Jurkat, Clone E6-1 (cell line): Measurements from ENCODE around the gene LRRC63.

Experiments
- DNase-seq: peaks from one replicate; pipeline ENCODE4 v3.0.0-alpha.2; 2011; ENCODE audit warnings: low read depth, low spot score
- H3K4me3 ChIP-seq: 2 replicates; pipeline ENCODE4 v1.5.1; 2011; ENCODE audit warnings: mild to moderate bottlenecking, low read length, control low read depth, moderate library complexity

LRRC63 gene

DNA sequence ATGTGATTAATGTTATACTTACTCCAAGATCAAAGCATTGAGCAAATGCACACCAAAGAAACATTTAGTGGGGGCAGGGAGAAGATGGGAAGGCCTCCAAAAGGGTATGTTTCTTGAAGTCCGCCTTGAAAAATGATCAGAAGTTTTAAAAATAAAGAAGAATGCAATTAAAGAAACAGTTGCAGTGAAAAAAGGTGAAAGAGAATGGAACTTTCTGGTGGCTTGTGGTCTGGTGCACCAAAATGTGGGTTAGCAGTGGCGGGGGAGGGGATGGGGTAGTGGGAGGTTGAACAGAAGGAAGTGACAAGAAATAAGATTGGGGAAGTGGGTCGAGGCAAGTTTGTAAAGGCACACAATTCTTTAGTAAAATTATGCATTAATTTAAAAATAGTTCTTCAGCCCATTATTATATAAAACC is 32.2 kb upstream of the LRRC63 start:
- peak; percentile 89 for DNase-seq
- H3K4me3 ChIP-seq = peak overlapping the region; percentile 82

DNA sequence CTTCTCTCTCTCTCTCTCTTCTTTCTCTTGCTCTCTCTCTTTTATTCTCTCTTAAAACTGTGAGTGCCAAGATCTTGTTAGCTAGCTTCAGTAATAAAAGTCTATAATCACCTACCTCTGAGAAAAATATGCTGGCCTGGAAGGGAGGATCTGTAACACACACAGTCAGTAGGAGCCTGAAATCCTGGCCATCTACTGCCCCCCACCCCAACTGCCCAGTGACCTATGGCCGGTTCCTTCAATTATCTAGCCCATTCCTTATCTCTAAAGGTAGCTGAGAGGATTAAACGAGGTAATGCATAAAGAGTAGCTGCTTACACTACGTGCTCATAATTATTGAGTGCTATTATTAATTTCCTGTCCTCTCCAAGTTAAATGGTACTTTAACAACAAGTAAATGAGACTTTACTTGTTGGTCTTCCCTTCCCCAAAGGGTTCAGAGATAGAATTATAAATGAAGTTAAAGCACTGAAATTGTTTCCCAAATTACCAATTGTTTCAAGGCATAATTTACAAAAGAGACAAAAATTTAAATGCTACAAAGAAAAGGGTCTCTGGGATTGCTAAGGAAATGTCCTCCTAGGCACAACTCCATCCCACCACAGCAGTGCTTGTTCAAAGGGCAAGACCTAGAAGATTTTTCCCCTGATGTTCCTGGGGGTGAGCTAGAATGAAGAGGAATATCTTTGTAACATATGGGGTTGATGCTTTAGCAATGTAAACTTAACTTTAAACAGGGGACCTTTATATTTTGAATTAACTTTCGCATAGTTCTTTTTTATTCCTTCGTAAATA is 31.6 kb upstream of the LRRC63 start:
- H3K4me3 ChIP-seq = peak overlapping the region; percentile 82
- no peak for DNase-seq

DNA sequence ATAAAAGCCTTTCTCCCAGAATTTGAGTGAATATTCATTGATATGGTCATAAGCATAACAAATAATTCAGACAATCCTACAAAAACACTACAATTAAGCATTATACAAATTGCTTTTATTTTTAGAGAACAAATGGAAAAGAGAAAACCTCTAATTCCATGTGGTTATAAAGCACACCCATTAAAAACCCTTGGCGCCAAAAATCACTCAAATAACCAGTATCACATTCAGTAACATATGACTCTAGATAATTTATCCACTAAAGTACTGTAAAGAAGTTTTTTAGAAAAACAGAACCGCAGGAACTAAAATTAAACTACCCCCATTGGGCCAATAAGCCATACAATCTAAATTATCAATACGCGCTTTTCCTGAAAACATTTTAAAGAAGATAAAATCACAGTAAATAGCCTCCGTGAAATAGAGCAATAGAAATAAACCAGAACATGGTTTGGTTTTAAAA is 30.3 kb upstream of the LRRC63 start:
- no peak for DNase-seq
- H3K4me3 ChIP-seq = peak overlapping the region; percentile 82

DNA sequence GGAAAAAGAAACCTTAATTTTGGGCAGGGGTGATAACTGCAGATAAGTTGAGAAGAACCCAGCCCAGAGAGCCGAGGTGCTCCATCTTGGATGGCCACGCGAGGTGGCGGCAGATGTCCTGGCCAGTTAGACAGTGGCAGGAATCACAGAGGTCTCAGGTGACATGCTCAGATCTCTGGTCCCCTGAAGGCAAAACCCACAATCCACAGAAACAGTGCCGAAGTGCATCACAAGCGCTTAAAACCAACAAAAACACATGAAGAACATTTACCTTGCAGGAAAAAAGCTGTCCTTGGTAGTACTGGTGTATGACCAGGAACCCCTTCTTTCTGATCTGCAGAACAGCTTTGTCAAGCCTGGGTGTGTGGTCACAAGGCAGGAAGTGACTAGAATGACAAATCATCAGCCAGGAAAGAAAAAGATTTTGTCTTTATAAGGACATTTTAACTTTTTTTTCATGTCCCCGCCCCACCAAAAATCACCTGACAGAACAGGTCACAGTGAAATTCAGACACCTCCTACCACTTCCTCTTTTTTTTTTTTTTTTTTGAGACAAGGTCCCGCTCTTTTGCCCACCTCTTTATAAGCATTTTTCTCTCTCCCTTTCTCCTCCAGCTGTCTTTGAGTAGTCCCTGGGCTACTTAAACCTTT is 29.8 kb upstream of the LRRC63 start, which contains the start of gene LCP1:
Gene LCP1, minus strand, starts transcription at position 338 of the 651 bp plus-strand sequence. CDS start 22,515 bp downstream, outside the sequence.
- DNase-seq = peak; percentile 98
- H3K4me3 ChIP-seq = peak within 1 kb of the TSS; percentile 82

DNA sequence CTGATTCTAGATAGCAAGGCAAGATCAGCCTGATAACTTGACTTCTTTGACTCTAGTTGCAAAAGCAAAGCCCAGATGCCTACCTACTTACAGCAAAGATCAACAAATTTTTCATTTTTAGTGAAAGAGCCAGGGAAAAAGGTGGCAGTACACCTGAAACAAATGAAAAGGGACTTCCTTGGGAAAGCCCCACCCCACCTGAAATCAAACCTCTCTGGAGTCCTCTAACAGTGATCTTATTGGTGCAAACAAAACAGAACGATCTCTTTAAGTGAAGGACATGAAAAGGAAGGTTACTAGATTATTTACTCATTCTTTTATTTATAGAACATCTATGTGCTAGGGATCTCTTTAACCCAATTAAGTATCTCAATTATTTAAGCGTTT is 29.2 kb upstream of the LRRC63 start:
- peak overlapping the region; percentile 82 for H3K4me3 ChIP-seq
- no peak for DNase-seq

DNA sequence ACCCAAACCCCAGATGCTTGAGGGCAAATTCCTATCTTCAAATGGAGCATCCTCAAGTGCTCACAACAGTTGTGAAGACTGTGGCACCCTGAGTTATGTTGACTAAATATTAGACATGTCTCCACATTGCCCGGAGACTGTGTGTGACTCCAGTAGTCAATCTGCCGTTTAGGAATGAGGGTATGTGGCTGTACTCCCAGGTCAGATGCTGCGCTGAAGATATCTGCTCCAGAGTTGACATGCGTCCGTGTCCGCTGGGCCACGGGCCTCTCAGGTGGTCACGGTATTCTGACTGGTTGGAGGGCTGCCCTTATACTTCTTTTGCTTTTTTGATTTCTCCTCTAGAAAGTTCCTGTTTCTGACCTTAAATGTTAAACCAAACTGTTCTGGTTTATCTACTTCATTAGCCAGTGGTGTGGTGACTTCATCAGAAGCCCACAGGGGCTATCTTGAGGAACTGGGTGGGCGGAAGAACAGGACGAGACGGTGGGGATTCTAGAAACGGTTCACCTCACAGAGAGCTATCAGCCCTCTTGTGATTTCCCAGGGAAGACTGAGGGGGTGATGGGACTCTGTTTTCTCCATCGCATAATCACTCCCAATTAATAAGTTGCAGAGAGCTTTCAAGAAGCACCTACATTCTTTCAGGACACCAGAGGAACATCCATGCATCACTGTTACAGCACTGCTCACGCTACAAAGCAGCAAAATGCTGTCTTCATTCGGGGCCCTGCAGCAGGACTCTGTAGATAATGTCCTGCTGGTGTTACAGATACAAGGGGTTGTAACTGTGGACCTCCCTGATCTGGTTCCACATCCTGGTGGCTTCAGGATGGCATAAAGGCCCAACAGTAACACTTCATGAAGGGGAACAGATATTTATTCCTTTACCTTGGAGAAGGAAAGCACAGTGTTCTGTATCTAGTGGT is 28.4 kb upstream of the LRRC63 start:
- DNase-seq = no peak
- peak overlapping the region; percentile 46 for H3K4me3 ChIP-seq

DNA sequence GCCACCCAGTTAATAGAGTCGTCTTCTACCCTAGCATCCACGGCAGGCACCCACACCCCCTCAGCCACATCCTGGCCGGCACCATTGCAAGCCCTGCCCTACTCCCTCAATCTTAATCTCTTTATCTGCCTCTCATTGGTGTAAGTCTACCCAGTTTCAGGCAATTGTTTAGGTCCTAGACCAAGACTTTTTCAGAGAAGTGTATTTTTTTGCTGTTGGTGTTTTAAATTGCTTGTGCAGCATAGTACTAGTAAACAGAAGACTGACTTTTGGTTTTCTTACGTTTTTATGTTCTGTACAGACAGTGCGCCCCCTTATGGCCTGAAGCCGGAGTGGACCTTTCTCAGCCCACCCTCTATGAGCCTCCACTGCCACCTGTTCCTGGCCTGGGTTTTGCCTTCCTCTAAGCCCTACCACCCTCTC is 27.4 kb upstream of the LRRC63 start:
- H3K4me3 ChIP-seq = peak overlapping the region; percentile 46
- DNase-seq = peak; percentile 83

DNA sequence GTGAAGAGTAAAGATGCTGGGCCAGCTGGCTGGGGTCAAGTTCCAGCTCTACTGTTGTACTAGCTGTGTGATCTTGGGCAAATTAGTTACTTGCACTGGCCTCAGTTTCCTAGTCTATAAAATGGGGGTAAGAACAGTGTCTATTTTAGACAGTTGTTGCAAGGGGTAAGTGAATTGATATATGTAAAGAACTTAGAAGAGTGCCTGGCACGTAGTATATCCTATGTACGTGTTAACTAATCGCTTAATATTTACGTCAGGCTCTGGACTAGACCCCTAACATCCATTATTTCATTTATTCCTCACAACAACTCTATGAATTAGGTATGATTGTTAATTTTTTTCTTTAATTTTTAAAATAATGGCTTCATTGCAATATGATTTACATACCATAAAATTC is 26.1 kb upstream of the LRRC63 start:
- no peak overlapping the region for H3K4me3 ChIP-seq
- DNase-seq = no peak

DNA sequence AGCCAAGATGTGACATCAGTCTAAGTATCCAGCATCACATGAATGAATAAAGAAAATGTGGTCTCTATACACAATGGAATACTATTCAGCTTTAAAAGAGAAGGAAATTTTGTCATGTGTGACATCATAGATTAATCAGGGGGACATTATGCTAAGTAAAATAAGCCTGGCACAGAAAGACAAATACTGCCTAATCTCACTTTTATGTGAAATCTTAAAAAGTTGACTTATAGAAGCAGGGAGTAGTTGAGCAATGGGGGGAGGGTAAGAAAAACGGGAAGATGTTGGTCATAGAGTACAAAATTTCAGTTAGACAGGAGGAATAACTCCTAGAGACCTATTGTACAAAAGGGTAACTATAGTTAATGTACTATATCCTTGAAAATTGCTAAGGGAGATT is 19.3 kb upstream of the LRRC63 start:
- DNase-seq = no peak
- no peak overlapping the region for H3K4me3 ChIP-seq

DNA sequence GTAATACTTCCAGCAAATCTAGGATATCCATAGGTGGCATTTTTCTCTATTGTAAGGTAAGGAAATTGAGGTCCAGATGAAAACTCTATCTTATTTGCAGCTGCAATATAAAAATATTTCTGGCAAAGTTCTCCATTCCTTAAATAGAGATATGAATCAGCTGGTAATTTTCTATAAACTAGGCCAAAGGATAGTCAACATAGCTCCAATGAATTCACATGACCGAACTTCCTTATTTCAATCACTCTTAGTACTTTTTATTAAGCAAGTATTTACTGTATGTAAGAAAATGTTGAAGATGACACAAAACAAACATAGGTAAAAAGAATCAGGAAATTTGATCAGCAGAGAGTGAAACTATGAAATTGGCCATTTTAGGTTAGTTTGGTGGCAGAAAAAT is 16.7 kb upstream of the LRRC63 start:
- DNase-seq = no peak
- H3K4me3 ChIP-seq = no peak overlapping the region

DNA sequence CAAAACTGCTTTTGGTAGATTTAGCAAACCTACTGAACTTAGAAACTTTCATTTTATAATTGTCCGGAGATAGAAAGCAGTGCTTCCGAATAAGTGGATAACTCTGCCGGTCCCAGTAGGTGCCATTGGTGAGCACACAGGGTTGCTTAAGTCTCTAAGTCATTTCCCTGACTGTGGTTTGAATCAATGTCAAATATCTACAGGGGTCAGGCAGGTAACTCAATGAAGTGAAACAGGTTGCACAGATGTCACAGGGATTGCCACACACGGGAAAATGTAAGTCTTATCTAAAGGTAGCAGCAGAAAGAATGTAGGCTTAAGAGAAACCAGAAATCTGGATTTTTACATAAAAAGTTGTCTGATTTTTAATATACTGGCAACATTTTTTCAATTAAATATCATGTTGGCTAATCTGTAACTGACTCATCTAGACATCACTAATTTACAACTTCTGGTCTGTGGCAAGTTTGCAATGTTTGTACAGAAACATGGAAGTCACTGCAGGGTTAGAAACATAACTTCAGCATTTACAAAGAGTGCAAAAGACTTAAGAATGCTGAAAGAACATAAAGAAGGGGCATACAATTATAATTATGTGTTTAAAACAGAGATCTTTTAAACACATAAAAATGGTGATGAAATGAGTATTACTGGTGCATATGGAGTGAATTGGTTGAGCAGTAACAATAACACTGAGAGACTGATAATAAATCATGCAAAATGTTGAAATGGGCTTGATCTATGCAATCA is 14.3 kb upstream of the LRRC63 start:
- H3K4me3 ChIP-seq = no peak overlapping the region
- no peak for DNase-seq

DNA sequence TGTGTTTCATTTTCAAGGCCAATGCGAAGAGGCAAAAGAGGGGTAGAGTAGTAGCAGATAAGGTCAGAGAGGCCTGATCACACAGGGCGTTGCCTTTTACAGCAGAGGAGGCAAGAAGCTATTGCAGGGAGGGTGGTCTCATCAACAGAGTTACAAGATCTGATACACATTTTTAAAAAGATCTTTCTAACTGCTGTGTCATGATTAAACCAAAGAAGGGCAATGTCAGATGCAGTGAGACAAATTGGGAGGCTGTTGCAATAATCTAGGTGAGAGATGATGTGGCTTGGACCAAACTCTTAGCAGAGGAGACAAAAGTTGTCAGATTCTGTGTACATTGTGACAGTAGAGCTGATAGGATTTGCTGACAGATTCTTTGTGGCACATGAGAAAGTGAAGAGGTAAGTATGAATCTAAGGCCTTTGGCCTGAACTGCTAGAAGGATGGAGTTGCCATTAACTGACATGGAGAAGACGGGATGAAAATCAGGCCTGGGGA is 13.0 kb upstream of the LRRC63 start:
- no peak overlapping the region for H3K4me3 ChIP-seq
- DNase-seq = no peak

DNA sequence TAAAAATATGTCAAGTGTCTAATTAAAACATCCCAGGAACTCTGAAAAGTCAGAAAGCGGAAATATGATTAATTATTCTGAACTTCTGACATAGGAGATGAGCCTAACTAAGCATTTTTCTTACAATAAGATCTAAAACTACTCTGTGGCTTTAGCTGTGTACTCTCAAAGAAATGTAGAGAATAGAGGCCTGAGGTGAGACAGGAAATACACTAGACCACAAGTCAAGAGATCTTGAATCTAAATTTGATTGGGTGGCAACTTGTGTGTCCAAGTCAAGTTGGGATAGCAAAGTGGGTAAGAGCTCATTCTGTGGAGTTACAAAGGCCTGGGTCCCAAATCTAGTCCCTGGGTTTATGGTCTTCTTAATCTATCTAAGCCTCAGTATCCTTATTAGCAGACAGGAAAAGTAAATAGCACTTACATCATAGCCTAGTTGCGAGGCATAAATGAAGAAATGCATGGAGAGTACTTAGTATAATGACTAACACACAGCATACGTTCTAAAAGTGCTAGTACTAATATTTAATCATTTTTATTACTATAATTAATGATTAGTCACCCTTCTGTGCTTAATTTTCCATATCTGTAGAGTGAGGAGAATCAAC is 9.4 kb upstream of the LRRC63 start:
- peak; percentile 71 for DNase-seq
- H3K4me3 ChIP-seq = no peak overlapping the region

DNA sequence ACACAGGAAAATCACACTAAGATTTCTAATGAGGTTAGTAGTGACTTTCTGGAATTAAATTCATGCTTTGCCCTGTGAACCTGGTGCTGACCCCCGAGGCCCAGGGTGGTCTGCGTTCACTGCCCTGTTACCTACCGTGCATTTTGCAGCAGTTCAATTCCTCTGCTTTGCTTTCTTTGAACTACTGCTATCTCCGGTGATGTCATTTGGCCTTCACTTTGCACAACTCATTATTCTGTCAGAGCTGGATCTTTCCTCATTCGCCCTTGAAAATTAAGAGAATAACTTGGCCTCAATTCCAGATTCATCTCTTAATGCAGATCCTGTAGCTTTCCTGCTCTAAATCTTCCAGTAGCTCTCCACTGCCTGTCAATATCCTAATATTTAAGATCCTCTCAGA is 8.8 kb upstream of the LRRC63 start:
- H3K4me3 ChIP-seq = no peak overlapping the region
- no peak for DNase-seq

DNA sequence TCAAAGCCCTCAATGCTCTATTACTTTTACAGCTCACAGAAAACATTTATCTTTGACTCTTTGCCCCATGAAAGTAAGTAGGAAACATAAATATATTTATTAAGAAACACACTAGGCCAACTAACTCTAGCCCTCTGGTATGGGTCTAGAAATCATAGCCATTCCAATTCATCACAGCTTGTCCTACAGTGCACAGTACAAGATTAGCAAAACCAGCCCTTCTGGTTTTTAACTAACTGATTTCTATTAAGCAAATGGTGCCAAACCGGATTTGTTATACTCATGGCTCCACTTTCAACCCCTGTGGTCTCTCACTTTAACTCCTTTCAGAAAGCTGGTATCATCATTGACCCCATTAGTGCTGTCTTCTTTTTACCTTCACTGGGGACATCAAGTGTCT is 5.6 kb upstream of the LRRC63 start:
- no peak overlapping the region for H3K4me3 ChIP-seq
- DNase-seq = no peak

DNA sequence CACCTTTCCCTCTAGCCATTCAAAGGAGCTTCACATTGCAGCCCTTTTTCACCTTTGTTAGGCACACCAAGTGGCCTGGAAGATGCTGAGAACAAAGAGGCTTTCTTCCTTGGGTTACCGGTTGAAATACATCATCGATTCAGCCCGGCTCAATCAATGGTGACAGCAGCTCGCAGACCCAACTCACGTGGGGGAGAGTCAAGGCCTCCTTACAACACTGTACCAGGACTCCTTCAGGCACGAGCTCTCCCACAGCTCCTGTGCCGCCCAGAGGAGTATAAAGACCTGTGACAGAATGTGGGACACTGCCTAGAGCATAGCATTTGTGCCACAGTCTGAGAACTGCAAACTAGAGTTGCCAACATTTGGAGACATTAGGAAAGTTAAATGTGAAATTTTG is 3.9 kb upstream of the LRRC63 start:
- DNase-seq = no peak
- H3K4me3 ChIP-seq = no peak overlapping the region

DNA sequence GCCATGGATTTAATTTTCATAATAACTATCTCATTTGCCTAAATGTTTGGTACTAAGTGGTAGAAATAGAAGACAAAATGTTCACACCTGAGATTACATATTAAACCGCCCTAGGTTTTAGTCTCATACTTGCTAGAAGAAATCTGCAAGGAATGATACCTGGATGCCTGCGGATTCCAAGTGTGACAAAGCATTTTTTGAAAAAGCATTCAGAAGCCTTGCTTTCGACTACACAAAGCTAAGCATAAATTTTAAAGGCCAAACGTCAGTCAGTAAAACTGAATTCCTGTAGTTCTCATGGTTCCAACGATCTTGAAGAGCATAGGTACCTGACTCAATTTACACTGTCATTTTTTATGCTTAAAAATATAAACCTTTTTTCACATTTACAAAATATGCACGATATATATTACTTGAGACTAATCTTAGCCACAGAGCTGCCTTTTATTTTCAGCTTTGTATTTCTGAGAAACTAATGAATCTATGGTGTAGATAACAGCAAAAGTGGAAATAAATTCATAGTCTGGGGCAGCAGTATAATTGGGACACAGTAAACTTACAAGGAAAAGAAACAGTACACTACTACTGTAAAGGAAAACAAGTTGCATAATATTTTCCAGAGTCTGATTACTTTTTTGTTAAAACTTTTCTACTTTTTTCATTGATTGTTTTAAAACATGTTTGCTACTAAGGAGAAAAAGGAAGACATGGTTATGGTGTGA is 1.2 kb upstream of the LRRC63 start:
- H3K4me3 ChIP-seq = peak overlapping the region; percentile 81
- no peak for DNase-seq

DNA sequence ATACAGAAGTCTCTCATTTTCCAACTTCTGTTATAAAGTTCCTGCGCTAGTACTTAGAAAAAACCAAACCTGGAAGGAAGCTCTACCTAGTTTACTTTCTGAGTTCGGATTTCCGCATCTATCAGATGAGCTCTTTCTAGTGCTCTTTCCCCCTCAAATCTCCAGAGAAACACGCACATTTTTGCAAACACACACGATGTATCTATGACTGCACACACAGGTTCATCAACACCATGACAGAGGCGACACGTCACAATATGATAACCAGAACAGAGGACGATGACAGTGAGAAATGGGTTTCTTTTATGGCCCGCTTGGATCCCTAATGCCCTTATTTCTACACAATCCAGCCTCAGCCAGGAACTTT is 629 bp upstream of the LRRC63 start:
- peak; percentile 48 for DNase-seq
- H3K4me3 ChIP-seq = peak overlapping the region; percentile 81
